Lower leg skin (tissue), 3 donors: ENCODE measurements around the gene RUFY1.

Source experiments
- POLR2A ChIP-seq, 2 donors: fragments of 450-650 bp; IDR thresholded peaks; one replicate each; pipeline ENCODE4 v1.6.1; 2016 to 2017; ENCODE audit warnings: antibody characterized with exemption in 2 of 2, mild to moderate bottlenecking in 1 of 2, moderate library complexity in 1 of 2
- TF ChIP-seq, protein P1 (sequence below), 3 donors: fragments of 450-650 bp; IDR thresholded peaks; one replicate each; pipeline ENCODE4 v1.5.1; 2016; ENCODE audit warnings: antibody characterized with exemption in 3 of 3, mild to moderate bottlenecking in 3 of 3, moderate library complexity in 2 of 3

DNA sequence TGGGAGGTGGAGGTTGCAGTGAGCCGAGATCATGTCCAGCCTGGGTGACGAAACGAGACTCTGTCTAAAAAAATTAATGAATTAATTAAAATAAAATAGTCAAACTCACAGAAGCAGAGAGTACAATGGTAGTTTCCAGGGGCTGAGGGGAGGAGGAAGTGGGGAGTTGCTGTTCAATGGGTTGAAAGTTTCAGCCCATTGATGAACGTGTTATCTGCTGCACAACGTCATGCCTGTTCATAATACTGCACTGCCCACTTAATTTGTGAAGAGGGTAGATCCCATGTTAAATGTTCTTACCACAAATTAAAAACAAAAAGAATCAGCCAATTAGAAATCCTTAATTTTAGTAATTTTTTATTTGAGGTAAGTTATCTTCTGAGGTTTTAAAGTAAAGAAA, 16.4 kb upstream of the RUFY1 start:
- TF ChIP-seq, protein P1, sequence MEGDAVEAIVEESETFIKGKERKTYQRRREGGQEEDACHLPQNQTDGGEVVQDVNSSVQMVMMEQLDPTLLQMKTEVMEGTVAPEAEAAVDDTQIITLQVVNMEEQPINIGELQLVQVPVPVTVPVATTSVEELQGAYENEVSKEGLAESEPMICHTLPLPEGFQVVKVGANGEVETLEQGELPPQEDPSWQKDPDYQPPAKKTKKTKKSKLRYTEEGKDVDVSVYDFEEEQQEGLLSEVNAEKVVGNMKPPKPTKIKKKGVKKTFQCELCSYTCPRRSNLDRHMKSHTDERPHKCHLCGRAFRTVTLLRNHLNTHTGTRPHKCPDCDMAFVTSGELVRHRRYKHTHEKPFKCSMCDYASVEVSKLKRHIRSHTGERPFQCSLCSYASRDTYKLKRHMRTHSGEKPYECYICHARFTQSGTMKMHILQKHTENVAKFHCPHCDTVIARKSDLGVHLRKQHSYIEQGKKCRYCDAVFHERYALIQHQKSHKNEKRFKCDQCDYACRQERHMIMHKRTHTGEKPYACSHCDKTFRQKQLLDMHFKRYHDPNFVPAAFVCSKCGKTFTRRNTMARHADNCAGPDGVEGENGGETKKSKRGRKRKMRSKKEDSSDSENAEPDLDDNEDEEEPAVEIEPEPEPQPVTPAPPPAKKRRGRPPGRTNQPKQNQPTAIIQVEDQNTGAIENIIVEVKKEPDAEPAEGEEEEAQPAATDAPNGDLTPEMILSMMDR (IDR thresholded peaks at IDR 0.05) = no peak
- TF ChIP-seq POLR2A (IDR thresholded peaks at IDR 0.05) = no peak
